AML-193 (cell line): ENCODE data around the gene UBR7.

ENCODE experiments used
- DNase-seq, 2 experiments: peaks; one replicate each; lab custom pipeline; 2025; lab: John Stamatoyannopoulos, UW

Gene UBR7

GRCh38 chr14:93249128-93249831 lies 42.2 kb downstream of the UBR7 start:
- DNase-seq: no peak

- no peak for DNase-seq
Measured at GRCh38 chr14:93262446-93262845, 55.4 kb downstream of the UBR7 start.

- DNase-seq: no peak
Measured at GRCh38 chr14:93263416-93263815, 56.4 kb downstream of the UBR7 start.

- no peak for DNase-seq
Measured at GRCh38 chr14:93266127-93266526, 59.1 kb downstream of the UBR7 start.

- DNase-seq: no peak
Measured at GRCh38 chr14:93267149-93267711, 60.2 kb downstream of the UBR7 start.

- no peak for DNase-seq
Measured at GRCh38 chr14:93268406-93268805, 61.4 kb downstream of the UBR7 start.

- no peak for DNase-seq
Measured at GRCh38 chr14:93269341-93270068, 62.4 kb downstream of the UBR7 start.

GRCh38 chr14:93271111-93271510 lies 64.1 kb downstream of the UBR7 start:
- DNase-seq: no peak

- no peak for DNase-seq
Measured at GRCh38 chr14:93274055-93274806, 67.2 kb downstream of the UBR7 start.

GRCh38 chr14:93276031-93276716 lies 69.1 kb downstream of the UBR7 start:
- no peak for DNase-seq
